Chondrocyte (in vitro differentiated cells): ENCODE results near the gene VPS35L. TPM values are rescaled to one million over a fixed set of nuclear protein-coding genes. Genes with fewer than 3 reads are reported as not detected.

Experiments
- DNase-seq: peaks from one replicate; pipeline ENCODE4 v3.0.0; 2021; ENCODE audit warnings: mixed read lengths, low spot score
- H3K27ac Mint-ChIP-seq: one replicate; pipeline ENCODE4 v1.8.0; 2021; ENCODE audit warnings: mild to moderate bottlenecking, moderate library complexity, mixed read lengths; ENCODE audit not compliant: unreplicated experiment
- H3K27me3 Mint-ChIP-seq: 2 replicates; pipeline ENCODE4 v1.8.0; 2021; ENCODE audit warnings: low read depth, mixed read lengths
- H3K36me3 Mint-ChIP-seq: 2 replicates; pipeline ENCODE4 v1.8.0; 2021; ENCODE audit warnings: low read depth, mixed read lengths
- H3K4me1 Mint-ChIP-seq: 2 replicates; pipeline ENCODE4 v1.8.0; 2021; ENCODE audit warnings: low read depth, mild to moderate bottlenecking, mixed read lengths
- H3K4me3 Mint-ChIP-seq: one replicate; pipeline ENCODE4 v1.8.0; 2021; ENCODE audit warnings: mild to moderate bottlenecking, moderate library complexity, mixed read lengths; ENCODE audit not compliant: unreplicated experiment
- H3K9me3 Mint-ChIP-seq: 2 replicates; pipeline ENCODE4 v1.8.0; 2021; ENCODE audit warnings: low read depth, mixed read lengths
- total RNA-seq: library from RNA; stranded (reverse); gene quantifications from 3 replicates; pipeline ENCODE4 v1.2.1, GENCODE V29; 2021
- TF ChIP-seq, protein P1 (sequence below): fragments of 200-600 bp; sonication (generic); IDR thresholded peaks from 2 replicates; pipeline ENCODE4 v1.5.0; 2021; ENCODE audit warnings: antibody characterized with exemption, mild to moderate bottlenecking, moderate library complexity

VPS35L gene
- total RNA-seq, 1 donor from 2014 or later: 68.7 TPM

DNA sequence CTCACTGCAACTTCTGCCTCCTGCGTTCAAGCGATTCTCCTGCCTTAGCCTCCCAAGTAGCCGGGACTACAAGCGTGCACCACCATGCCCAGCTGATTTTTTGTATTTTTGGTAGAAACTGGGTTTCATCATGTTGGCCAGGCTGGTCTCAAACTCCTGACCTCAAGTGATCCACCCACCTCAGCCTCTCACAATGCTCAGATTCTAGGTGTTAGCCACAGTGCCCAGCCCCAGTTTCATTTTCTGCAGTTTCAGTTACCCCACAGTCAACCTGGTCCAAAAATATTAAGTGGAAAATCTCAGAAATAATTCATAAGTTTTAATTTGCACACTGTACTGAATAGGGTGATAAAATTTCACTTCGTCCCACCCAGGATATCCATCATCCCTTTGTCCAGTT, 133.8 kb downstream of the VPS35L start:
- H3K27me3 Mint-ChIP-seq: no peaks in the 10 kb centered on the region
- no peak overlapping the region for H3K4me3 Mint-ChIP-seq
- TF ChIP-seq, protein P1, sequence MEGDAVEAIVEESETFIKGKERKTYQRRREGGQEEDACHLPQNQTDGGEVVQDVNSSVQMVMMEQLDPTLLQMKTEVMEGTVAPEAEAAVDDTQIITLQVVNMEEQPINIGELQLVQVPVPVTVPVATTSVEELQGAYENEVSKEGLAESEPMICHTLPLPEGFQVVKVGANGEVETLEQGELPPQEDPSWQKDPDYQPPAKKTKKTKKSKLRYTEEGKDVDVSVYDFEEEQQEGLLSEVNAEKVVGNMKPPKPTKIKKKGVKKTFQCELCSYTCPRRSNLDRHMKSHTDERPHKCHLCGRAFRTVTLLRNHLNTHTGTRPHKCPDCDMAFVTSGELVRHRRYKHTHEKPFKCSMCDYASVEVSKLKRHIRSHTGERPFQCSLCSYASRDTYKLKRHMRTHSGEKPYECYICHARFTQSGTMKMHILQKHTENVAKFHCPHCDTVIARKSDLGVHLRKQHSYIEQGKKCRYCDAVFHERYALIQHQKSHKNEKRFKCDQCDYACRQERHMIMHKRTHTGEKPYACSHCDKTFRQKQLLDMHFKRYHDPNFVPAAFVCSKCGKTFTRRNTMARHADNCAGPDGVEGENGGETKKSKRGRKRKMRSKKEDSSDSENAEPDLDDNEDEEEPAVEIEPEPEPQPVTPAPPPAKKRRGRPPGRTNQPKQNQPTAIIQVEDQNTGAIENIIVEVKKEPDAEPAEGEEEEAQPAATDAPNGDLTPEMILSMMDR: no peak
- no peak overlapping the region for H3K27ac Mint-ChIP-seq
- H3K4me1 Mint-ChIP-seq: peaks cover 12% of the 10 kb centered on the region
- peaks cover 2% of the 10 kb centered on the region for H3K9me3 Mint-ChIP-seq
- peaks cover 34% of the 10 kb centered on the region for H3K36me3 Mint-ChIP-seq
- no peak for DNase-seq

DNA sequence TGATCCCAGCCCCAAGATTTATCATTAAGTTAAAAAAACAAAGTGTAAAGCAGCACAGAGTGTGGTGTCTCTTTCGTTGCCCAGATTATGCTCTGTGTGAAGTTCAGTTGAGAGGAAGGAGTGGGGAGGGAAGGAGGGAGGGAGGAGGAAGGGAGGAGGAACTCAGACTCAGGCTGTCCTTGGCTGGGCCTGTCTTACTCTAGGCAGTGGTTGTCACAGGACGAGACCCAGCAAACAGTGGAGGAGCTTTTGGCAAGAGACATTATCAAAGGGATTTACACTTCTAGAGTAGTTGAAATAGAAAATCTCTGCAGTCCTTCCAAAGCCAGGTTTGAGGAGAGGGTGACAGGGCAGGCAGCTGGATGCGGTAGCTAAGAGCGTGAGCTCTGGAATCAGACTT, 134.7 kb downstream of the VPS35L start:
- H3K27ac Mint-ChIP-seq: no peak overlapping the region
- H3K27me3 Mint-ChIP-seq: no peaks in the 10 kb centered on the region
- DNase-seq: no peak
- peaks cover 12% of the 10 kb centered on the region for H3K4me1 Mint-ChIP-seq
- H3K9me3 Mint-ChIP-seq: no peaks in the 10 kb centered on the region
- TF ChIP-seq, protein P1: no peak
- peaks cover 28% of the 10 kb centered on the region for H3K36me3 Mint-ChIP-seq
- H3K4me3 Mint-ChIP-seq: no peak overlapping the region

DNA sequence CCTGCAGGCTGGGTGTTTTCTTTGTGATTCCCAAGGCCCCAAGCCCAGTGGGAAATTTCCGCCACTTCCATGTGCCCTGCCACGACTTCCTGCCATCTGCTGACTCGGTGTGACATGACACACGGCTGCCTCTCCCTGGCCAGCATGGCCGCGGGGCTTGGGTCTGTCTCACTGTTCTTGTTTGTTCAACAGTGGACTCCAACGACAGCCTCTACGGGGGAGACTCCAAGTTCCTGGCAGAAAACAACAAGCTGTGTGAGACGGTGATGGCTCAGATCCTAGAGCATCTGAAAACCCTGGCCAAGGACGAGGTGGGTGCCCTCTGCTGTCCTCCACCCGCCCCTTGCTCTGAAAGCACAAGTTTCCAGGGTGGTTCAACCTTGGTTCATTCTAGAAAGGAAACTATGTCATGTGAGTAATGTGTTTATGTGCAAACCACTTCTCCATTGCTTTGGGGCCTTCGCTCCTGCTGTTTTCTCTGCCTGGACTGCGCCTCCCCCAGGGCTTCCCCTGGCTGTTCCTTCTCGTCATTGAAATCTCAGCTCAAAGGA, 135.7 kb downstream of the VPS35L start:
- H3K36me3 Mint-ChIP-seq: peaks cover 21% of the 10 kb centered on the region

DNA sequence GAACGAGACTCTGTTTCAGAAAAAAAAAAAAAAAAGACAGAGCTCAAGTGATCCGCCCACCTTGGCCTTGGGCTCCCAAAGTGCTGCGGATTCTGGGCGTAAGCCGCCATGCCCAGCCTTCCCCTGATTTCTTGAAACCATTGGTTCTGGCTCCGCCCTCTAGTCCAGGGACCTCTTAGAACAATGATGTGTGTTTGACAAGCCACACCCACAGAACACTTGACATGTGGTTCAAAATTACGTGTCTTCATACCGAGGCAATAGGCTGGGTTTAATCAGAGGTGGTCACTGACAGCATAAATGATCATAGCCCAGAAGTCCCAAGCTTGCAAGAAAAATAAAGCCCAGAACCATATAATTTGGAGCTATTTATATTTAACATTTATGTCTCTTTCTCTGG, 139.5 kb downstream of the VPS35L start:
- Mint-ChIP-seq H3K4me3 (no peak overlapping the region), H3K36me3 (peaks cover 14% of the 10 kb centered on the region)
- DNase-seq: no peak

More for the DNA sequence above, 135.7 kb downstream of the VPS35L start:
- peak overlapping the region; percentile 68 for H3K27ac Mint-ChIP-seq
- H3K4me1 Mint-ChIP-seq: peaks cover 16% of the 10 kb centered on the region
- no peak for DNase-seq
- no peaks in the 10 kb centered on the region for H3K9me3 Mint-ChIP-seq
- no peak overlapping the region for H3K4me3 Mint-ChIP-seq
- TF ChIP-seq, protein P1: no peak
- no peaks in the 10 kb centered on the region for H3K27me3 Mint-ChIP-seq

DNA sequence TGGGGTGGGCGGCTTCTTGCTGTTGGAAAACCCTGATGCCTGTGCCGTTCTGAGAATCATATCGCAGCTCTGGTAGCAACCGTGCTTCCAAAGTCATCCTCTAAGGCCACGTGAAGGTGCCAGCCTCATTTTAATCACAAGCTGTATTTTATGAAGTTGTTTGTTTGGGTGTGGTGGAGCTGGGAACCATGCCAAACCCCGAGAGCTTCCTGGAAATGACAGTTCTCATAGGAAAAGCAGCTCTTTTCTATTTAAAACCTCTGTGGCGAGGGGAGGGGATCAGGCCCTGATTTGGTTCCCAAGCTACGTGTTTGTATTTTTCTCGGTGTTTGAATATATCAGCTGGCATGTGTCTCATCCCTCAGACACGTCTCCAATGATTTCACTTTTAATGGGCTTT, 140.8 kb downstream of the VPS35L start:
- DNase-seq: no peak
- Mint-ChIP-seq H3K27ac (peak overlapping the region; percentile 86), H3K4me1 (peaks cover 42% of the 10 kb centered on the region), H3K9me3 (no peaks in the 10 kb centered on the region), H3K27me3 (no peaks in the 10 kb centered on the region), H3K36me3 (peaks cover 15% of the 10 kb centered on the region), H3K4me3 (no peak overlapping the region)
- TF ChIP-seq, protein P1: no peak

More for the DNA sequence above, 139.5 kb downstream of the VPS35L start:
- H3K27ac Mint-ChIP-seq: no peak overlapping the region
- H3K9me3 Mint-ChIP-seq: no peaks in the 10 kb centered on the region
- TF ChIP-seq, protein P1: no peak
- peaks cover 35% of the 10 kb centered on the region for H3K4me1 Mint-ChIP-seq
- H3K27me3 Mint-ChIP-seq: no peaks in the 10 kb centered on the region
